Hepatocyte (in vitro differentiated cells): Measurements from ENCODE around the gene ATAD5.

Source experiments
- EZH2 ChIP-seq: fragments of 200-600 bp; sonication (generic); IDR thresholded peaks from 2 replicates; pipeline ENCODE4 v1.6.1; 2016; ENCODE audit warnings: antibody characterized with exemption, mild to moderate bottlenecking, borderline replicate concordance
- TF ChIP-seq, protein P1 (sequence below): fragments of 200-600 bp; sonication (generic); IDR thresholded peaks from 2 replicates; pipeline ENCODE4 v1.5.1; 2016; ENCODE audit warnings: antibody characterized with exemption, mild to moderate bottlenecking; ENCODE audit not compliant: poor library complexity

DNA sequence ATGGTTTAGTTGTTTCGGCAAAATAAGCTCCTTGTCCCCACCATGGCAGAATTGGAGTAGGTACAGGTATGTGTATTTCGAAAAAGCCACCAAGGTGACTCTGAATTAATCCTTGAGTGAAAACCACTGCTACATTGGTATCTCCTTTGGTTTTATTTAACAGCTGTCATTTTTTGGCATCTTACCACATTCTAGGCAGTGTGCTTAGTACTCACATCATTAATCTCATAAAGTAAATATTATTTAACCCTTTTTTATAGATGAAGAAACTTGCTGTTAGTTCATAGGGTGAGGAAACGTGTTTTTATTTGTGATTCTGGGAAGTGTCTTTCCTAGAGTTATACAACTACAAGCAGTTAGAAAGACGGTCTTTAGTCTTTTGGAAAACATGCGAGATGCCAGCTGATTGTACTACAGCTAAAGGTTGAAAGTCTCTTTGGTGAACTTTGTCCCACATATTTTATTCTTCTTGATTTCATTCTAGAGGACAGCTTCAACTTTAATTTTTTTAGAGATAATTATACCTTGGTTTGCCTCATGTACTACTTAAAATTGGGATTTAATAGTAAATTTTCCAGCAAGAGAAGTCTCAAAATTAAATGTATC is 6.5 kb downstream of the ATAD5 start:
- TF ChIP-seq, protein P1, sequence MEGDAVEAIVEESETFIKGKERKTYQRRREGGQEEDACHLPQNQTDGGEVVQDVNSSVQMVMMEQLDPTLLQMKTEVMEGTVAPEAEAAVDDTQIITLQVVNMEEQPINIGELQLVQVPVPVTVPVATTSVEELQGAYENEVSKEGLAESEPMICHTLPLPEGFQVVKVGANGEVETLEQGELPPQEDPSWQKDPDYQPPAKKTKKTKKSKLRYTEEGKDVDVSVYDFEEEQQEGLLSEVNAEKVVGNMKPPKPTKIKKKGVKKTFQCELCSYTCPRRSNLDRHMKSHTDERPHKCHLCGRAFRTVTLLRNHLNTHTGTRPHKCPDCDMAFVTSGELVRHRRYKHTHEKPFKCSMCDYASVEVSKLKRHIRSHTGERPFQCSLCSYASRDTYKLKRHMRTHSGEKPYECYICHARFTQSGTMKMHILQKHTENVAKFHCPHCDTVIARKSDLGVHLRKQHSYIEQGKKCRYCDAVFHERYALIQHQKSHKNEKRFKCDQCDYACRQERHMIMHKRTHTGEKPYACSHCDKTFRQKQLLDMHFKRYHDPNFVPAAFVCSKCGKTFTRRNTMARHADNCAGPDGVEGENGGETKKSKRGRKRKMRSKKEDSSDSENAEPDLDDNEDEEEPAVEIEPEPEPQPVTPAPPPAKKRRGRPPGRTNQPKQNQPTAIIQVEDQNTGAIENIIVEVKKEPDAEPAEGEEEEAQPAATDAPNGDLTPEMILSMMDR: no peak
- no peak for TF ChIP-seq EZH2
